ENCODE results near the gene C1QL4.

C1QL4 gene

GRCh38 chr12:49347311-49348193 lies 10.6 kb upstream of the C1QL4 start:
- DNase-seq (ENCODE audit: low read depth), result peak; percentile 62

GRCh38 chr12:49346659-49347310 lies 9.8 kb upstream of the C1QL4 start, which contains the start of gene DNAJC22:
TSS of gene DNAJC22 (plus strand) at chr12:49346888. CDS start at chr12:49348873, 1,985 bp downstream.
- no peak for DNase-seq (ENCODE audit: low read depth)

- DNase-seq (ENCODE audit: low read depth), result no peak
Observed at GRCh38 chr12:49345825-49346658, 9.1 kb upstream of the C1QL4 start.

GRCh38 chr12:49345051-49345824 lies 8.2 kb upstream of the C1QL4 start:
- DNase-seq (ENCODE audit: low read depth), result no peak

GRCh38 chr12:49344486-49345050 lies 7.6 kb upstream of the C1QL4 start:
- no peak for DNase-seq (ENCODE audit: low read depth)

GRCh38 chr12:49342914-49343731 lies 6.1 kb upstream of the C1QL4 start:
- no peak for DNase-seq (ENCODE audit: low read depth)

GRCh38 chr12:49342066-49342913 lies 5.3 kb upstream of the C1QL4 start:
- DNase-seq (ENCODE audit: low read depth), result peak; percentile 66

- no peak for DNase-seq (ENCODE audit: low read depth)
Observed at GRCh38 chr12:49341777-49342065, 4.7 kb upstream of the C1QL4 start.

GRCh38 chr12:49340971-49341776 lies 4.2 kb upstream of the C1QL4 start:
- DNase-seq (ENCODE audit: low read depth), result no peak

- no peak for DNase-seq (ENCODE audit: low read depth)
Observed at GRCh38 chr12:49340095-49340870, 3.3 kb upstream of the C1QL4 start.

- DNase-seq (ENCODE audit: low read depth), result no peak
Observed at GRCh38 chr12:49339464-49339861, 2.5 kb upstream of the C1QL4 start.

- DNase-seq (ENCODE audit: low read depth), result no peak
Observed at GRCh38 chr12:49338830-49339463, 2.0 kb upstream of the C1QL4 start.

- DNase-seq (ENCODE audit: low read depth), result no peak
Observed at GRCh38 chr12:49335955-49336644, 888 bp downstream of the C1QL4 start.

- DNase-seq (ENCODE audit: low read depth), result no peak
Observed at GRCh38 chr12:49335118-49335954, 1.7 kb downstream of the C1QL4 start.

GRCh38 chr12:49334681-49335080 lies 2.3 kb downstream of the C1QL4 start:
- no peak for DNase-seq (ENCODE audit: low read depth)

GRCh38 chr12:49334226-49334625 lies 2.8 kb downstream of the C1QL4 start:
- DNase-seq (ENCODE audit: low read depth), result no peak
